RWPE2 (cell line): Measurements from ENCODE around the gene MC1R.

Experiments used
- ATAC-seq: fragments of 200-7000 bp; cut with Tn5 transposase; 3 replicates; pipeline ENCODE4 v1.9.1; 2021; ENCODE audit warnings: low read depth
- DNase-seq: peaks from one replicate; pipeline ENCODE4 v3.0.0-alpha.2; 2020; ENCODE audit warnings: low spot score
- H3K27ac ChIP-seq: fragments of 450-650 bp; 2 replicates; pipeline ENCODE4 v1.5.1; 2017; ENCODE audit warnings: mild to moderate bottlenecking; ENCODE audit not compliant: poor library complexity, severe bottlenecking
- H3K27me3 ChIP-seq: fragments of 250-450 bp; sonication (Bioruptor Pico); 2 replicates; pipeline ENCODE4 v1.5.1; 2021; ENCODE audit warnings: mild to moderate bottlenecking, moderate library complexity; ENCODE audit not compliant: insufficient read depth, poor library complexity, severe bottlenecking
- H3K36me3 ChIP-seq: fragments of 250-450 bp; sonication (Bioruptor Pico); 2 replicates; pipeline ENCODE4 v1.5.1; 2020; ENCODE audit warnings: low read depth, mild to moderate bottlenecking, moderate library complexity
- H3K4me1 ChIP-seq: fragments of 250-450 bp; sonication (Bioruptor Pico); 2 replicates; pipeline ENCODE4 v1.5.1; 2021; ENCODE audit warnings: mild to moderate bottlenecking, moderate library complexity; ENCODE audit not compliant: insufficient read depth, poor library complexity, severe bottlenecking
- H3K4me3 ChIP-seq: fragments of 250-450 bp; sonication (Bioruptor Pico); 2 replicates; pipeline ENCODE4 v1.5.1; 2021; ENCODE audit warnings: mild to moderate bottlenecking, moderate library complexity; ENCODE audit not compliant: severe bottlenecking
- H3K9me3 ChIP-seq: fragments of 250-450 bp; sonication (Bioruptor Pico); 2 replicates; pipeline ENCODE4 v1.5.1; 2021; ENCODE audit warnings: mild to moderate bottlenecking, moderate library complexity; ENCODE audit not compliant: severe bottlenecking
- CTCF ChIP-seq: fragments of 450-650 bp; IDR thresholded peaks from one replicate; pipeline ENCODE4 v1.5.1; 2017; ENCODE audit warnings: mild to moderate bottlenecking, moderate library complexity; ENCODE audit not compliant: poor library complexity, severe bottlenecking

The MC1R gene

GRCh38 chr16:89969741-89970410 is 51.2 kb downstream of the MC1R start:
- Histone ChIP-seq H3K27me3 (no peaks in the 10 kb centered on the region), H3K27ac (no peak overlapping the region), H3K36me3 (peaks cover 16% of the 10 kb centered on the region), H3K4me3 (no peak overlapping the region), H3K4me1 (peaks cover 14% of the 10 kb centered on the region), H3K9me3 (no peaks in the 10 kb centered on the region)
- ATAC-seq (no peak), DNase-seq (no peak)
- TF ChIP-seq CTCF: no peak
